ENCODE measurements around the gene G0S2.
"Not testable (repeated sequence)": the region's sequence is repeated elsewhere in the genome, so short reads cannot be mapped to it uniquely, and the experiment has no call there.

Gene G0S2

GRCh38 chr1:209685821-209686220 is 10.6 kb downstream of the G0S2 start:
- no peak for DNase-seq

- no peak for DNase-seq
These were observed 11.1 kb downstream of the G0S2 start for GRCh38 chr1:209686322-209686721.

DNA sequence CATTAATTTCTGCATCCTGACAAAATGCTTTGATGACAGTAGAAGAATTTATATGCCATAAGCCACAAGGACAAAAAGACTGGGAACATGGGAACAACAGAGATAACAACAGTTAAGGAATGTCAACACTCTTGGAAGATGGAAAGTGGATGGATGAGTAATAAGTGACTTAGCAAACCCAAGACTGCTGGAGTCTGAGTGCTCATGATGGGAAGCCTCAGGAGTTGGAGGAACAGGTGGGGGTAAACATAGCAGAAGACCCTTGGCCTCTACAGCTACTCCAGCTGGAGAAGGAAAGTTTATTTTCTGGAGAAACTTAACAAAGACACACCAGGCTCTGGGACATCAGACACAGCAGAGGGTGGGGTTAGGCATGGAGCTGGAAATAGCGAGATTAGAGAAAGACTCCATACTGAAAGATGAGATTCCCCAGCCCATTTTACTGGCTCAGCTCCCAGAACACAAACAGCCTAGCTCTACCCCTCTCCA is 13.6 kb downstream of the G0S2 start:
- no peak for DNase-seq

DNA sequence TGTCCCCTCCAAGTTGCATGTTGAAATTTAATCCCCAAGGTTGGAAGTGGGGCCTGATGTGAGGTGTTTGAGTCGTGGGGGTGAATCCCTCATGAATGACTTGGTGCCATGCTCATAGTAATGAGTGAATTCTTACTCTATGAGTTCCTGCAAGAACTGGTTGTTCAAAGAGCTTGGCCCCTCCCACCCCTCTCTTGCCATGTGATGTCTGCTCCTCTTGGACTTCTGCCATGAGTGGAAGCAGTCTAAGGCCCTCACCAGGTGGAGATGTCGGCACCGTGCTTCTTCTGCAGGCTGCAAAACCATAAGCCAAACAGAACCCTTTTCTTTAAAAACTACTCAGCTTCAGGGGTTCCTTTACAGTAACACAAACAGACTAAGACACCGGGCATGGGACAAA is 14.3 kb downstream of the G0S2 start:
- DNase-seq, result no peak

DNA sequence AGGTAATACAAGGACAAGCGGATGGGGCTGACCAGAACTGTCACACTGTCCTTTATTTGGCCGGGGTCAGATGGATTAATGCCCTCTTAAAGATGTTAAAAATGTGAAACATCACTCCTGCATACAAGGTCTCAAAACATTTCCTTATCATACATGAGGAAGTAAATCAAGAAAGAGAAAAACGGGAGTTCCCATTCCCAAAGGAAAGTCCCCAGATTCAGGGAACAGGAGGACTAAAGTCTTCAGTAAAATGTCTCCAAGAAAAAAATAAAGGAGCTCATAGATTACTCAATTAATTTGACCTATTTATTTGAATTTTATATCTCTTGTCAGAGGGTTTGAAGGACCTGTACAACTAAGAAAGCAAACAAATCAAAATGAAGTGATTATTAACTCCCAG is 16.0 kb downstream of the G0S2 start:
- DNase-seq, result no peak

- DNase-seq, result no peak
These were observed 17.1 kb downstream of the G0S2 start for GRCh38 chr1:209692296-209692695.

GRCh38 chr1:209692745-209693504 is 17.7 kb downstream of the G0S2 start:
- DNase-seq, result peak; percentile 66

DNA sequence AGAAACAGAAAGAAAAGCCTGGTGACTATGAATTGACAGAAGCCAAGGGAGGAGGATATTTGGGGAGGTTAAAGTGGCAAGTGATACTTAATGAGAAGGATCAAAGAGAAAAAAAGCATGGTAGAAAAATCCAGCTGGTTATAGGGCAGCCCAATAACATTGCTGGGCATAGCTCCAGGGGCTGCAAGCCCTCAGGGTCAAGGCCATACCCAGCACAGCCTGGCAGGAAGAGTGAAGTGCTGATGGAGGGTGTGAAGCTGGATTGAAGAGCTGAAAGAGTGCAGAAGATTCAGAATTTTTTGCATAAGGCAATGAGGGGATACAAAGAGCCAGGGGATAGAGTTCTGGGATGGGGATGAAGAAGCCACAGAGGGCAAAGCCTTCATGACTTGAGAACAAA is 21.5 kb downstream of the G0S2 start:
- no peak for DNase-seq

DNA sequence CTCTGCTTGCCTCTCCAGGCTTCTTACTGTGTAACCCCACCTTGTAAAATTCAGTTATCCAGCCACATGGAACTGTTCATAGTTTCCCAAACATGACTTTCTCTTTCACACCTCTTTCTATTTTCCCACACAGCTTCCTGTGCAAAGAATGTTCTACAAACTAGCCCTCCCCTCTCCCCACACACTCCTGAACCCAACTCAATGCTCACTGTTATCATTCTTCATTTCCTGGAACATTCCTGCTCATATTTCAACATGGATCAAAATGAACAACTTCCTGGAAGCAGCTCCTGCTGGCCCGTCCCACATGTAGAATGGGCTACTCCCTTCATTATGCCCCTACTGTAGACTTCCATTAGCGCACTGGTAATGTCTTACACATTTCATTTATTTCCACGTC is 21.9 kb downstream of the G0S2 start:
- no peak for DNase-seq

DNA sequence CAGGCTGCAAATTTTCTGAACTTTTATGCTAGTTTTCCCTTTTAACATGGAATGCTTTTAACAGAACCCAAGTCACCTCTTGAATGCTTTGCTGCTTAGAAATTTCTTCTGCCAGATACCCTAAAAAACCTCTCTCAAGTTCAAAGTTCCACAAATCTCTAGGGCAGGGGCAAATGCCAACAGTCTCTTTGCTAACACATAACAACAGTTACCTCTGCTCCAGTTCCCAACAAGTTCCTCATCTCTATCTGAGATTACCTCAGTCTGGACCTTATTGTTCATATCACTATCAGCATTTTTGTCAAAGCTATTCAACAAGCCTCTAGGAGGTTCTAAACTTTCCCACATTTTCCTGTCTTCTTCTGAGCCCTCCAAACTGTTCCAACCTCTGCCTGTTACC is 25.5 kb downstream of the G0S2 start:
- not testable (repeated sequence) for DNase-seq

GRCh38 chr1:209702832-209703231 is 27.6 kb downstream of the G0S2 start:
- DNase-seq, result no peak

DNA sequence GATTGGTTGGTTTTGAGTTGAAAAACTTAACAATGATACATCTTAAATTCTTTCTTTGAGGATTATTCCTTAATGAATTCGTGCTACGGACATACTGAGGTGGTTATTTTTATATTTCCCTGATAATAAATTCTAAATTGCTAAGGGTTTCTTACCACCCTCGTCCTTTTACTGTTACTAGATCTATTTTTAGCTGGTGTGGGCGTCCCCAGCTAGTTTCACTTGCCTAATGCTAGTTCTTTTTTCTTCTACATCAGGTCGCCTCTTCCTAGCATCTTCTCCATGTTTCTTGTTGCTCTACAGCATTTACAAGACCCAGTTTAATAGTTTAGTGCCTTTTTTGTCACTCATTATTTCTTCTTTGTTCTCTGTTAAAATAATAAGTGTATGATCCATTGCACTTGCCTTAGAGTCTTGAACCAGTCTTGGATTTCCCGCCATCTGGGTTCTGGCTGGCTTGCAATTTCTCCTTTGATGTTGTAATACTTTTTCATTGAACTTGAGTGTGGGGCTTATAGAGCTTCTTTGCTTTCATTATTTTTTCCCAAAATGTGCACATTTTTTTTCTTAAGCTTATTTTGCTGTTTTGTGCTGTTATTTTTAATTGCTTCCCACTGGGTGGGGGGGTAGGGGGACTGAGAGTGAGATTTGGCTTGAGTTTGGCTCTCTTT is 28.8 kb downstream of the G0S2 start:
- DNase-seq, result no peak

GRCh38 chr1:209704584-209704983 is 29.4 kb downstream of the G0S2 start, which contains the start of gene HSD11B1:
Gene HSD11B1 (plus strand): TSS chr1:209704846. CDS start chr1:209704943, 97 bp downstream.
- no peak for DNase-seq

DNA sequence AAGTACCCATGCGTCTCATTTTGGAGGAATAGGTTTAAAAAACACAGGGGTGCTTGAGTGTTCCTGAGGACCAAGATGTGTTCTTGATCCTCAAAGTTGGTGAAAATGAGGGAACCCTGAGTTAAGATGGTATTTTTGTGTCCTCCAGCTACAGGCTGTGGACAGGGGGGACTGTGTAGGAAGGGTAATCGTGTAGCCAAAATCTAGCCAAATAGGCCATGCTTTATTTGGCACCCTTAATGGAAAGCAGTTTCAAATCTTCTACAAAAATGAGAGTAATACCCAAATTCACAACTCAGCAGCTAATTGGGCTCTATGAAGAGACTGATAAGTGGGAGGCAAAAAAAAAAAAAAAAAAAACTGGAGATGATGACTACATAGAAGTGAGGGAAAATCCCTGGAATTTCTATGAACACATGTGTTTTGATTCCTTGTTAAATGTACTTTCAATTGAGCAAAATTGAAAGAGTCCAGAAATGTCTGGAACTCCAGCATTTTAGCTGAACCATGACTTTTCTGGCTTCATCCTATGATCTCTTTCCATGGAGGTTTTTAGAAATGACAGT is 29.9 kb downstream of the G0S2 start:
- DNase-seq, result no peak

- no peak for DNase-seq
These were observed 31.4 kb downstream of the G0S2 start for GRCh38 chr1:209706622-209707021.

DNA sequence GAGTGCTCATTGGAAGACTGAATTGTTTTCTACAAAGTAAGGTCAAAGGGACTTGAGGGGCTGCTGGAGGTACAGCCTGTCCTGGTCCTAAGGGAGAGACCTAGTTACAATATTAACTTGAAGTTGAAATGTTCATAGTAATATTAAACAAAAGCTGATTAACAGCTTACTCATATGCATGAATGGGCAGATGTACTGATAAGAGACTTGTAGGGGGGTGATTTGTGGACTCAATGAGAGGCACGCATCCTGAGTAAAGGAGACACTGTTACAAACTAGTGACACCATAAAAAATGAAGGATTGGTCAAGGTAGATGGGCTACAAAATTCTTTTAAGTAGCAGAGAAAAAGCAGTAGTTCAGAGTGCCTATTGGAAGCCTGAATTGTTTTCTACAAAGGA is 32.1 kb downstream of the G0S2 start:
- no peak for DNase-seq

GRCh38 chr1:209708297-209708696 is 33.1 kb downstream of the G0S2 start:
- no peak for DNase-seq

DNA sequence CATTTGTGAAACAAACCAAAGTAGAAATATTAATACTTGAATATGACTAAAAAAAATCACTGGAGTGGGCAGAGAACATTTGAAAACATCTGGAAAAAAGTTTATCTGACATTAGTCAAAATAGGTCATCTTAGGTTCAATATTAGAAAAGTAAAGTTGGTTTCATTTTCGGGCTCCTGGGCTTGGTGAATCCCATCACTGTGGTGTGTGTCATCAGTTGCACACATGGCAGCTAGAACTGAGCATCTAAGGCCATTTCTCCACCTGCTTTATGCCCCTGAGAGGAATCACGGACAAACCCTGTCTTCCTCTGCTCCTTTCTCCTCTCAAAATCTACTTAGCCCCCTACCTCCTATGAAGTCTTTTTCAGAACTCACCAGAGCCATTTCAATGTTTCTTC is 34.9 kb downstream of the G0S2 start:
- no peak for DNase-seq

DNA sequence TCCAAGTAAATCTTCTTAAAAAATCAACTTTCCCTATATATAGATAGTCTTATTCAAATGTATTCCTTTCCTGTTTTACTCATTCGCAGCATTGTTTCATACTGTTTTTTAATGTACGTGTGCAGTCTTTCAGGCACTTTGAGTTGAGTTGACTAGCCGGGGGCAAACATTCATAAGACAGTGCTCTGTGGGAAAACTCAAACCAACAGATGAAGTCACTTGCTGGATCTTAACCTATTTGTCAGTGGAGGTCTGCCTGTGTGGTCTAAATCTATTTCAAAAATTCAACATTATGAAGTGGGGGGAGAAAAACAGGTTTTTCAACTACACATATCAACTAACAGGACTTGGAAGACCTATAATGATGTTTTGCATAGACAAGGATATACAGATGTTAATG is 35.6 kb downstream of the G0S2 start:
- no peak for DNase-seq

DNA sequence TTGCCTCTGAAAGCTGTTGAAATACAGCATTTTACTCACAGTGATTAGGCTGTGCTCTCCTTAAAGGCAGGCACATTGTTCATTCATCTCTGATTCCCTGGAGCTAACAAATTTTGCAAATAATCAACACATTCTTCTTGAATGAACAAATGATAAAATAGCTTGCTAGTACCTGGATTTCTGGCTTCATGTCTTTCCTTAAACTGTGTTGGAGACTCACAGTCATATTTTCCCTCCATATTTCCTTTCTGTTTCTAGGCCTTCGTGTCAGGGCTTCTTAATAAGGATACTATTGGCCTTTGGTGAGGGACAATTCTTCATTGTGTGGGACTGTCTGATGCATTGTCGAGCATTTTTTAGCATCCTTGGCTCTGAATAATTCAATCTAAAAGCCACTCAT is 39.1 kb downstream of the G0S2 start:
- no peak for DNase-seq

- DNase-seq, result no peak
These were observed 40.1 kb downstream of the G0S2 start for GRCh38 chr1:209715314-209715713.

DNA sequence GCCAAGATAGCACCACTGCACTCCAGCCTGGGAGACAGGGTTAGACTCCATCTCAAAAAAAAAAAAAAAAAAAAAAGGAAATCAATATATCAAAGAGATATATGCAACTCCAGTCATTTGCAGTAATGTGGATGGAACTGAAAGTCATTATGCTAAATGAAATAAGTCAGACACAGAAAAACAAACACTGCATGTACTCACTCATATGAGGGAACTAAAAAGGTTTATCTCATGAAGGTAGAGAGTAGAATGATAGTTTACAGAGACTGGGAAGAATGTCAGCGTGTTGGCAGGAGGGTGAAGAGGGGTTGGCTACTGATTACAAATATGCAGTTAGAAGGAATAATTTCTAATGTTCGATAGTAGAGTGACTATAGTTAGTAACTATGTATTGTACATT is 42.6 kb downstream of the G0S2 start:
- no peak for DNase-seq

DNA sequence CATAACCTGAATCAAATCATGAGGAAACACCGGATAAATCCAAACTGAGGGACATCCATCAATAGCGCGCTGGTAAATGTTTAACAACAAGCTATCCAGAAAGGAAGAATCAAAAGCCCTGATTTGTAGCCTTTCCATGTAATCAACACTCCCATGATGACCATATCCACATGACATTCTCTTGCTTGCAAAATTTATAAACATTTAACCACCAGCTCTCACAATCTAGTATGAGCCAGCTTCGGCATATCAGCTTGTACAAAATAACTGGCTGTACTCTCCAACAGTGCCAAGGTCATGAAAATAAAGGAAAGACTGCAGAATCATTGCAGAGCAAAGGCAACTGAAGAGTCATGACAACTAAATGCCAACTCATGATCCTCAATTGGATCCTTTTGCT is 45.1 kb downstream of the G0S2 start:
- no peak for DNase-seq

DNA sequence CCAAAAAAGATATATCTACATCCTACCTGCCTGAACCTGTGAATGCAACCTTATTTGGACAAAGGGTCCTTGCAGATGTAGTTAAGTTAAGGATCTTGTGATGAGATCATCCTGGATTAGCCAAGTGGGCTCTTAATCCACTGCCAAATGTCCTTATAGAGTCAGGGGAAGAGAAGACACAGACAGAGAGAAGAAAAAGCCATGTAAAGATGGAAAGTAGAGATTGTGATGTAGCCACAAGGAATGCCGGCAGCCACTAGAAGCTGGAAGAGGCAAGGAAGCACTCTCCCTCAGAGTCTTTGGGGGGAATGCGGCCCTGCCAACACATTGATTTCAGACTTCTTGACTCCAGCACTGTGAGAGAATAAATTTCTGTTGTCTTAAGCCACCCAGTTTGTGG is 45.6 kb downstream of the G0S2 start:
- no peak for DNase-seq
